NCI-H1105 treated with DMSO at 0.1 percent for 48 hours (cell line): ENCODE results near the gene EPM2AIP1.
"Not testable (repeated sequence)": the region's sequence is repeated elsewhere in the genome, so short reads cannot be mapped to it uniquely, and the experiment has no call there.

Experiments used
- DNase-seq: peaks from one replicate; lab custom pipeline; 2025; lab: John Stamatoyannopoulos, UW

The EPM2AIP1 gene

GRCh38 chr3:36993326-36994283 lies 674 bp upstream of the EPM2AIP1 start, which contains the start of gene MLH1:
Gene MLH1, plus strand, starts transcription at chr3:36993518. Its CDS starts 30 bp downstream, at chr3:36993548.
- DNase-seq = no peak

DNA sequence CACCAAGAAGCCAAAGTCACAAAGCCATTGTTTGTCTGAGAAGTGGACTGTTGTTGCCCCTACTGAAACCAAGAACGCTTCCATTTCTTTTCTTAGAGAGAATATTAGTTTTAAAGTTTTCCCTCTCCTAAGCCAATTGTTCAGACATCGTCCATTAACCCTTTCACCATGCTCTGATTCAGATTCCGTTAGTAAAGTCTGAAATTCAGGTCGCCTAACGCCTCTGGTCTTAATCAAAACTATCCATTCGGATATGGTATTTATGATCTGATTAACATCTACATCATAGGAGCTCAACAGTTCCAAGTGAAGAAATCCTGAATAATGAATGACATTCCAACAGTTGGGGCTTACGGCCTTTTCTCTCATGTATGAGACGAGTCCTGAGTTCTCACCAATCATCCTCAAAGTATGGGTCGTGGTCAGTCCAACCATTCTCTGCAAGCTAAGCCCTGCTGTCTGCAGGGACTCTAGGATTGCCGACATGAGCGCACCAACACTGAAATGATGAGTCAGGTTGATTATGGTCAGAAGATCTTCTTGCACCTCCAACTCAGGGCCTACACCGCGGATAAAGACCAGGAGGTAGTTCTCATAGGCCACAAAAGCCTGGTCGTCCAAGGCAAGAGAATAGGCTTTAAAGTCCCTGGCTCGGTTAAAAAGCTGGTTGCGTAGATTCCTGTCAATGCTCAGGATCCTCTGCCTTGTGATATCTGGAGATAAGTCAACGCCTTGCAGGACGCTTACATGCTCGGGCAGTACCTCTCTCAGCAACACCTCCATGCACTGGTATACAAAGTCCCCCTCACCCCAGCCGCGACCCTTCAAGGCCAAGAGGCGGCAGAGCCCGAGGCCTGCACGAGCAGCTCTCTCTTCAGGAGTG lies 767 bp downstream of the EPM2AIP1 start:
- DNase-seq = no peak

- DNase-seq = no peak
Measured at GRCh38 chr3:36991147-36991546, 1.8 kb downstream of the EPM2AIP1 start.

GRCh38 chr3:36989568-36989967 lies 3.4 kb downstream of the EPM2AIP1 start:
- no peak for DNase-seq

- no peak for DNase-seq
Measured at GRCh38 chr3:36989005-36989404, 3.9 kb downstream of the EPM2AIP1 start.

DNA sequence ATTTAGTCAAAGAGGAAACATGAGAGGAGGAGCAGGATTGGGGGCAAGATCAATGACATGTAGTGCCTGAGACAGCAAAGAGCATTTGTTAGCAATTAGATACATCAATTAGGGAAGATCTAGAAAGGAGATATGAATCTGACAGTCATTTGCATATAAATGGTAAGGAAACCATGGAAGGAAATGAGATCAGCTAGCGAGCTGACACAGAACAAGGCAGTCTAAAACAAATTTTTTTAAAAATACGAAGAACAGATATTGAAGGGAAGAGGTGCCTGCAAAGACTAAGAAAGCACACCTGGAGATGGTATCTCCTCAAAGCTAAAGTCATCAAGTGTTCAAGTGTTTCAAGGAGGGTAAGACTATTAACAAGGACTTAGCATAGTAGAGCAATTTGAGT lies 4.6 kb downstream of the EPM2AIP1 start:
- no peak for DNase-seq

GRCh38 chr3:36981006-36981405 lies 11.9 kb downstream of the EPM2AIP1 start:
- no peak for DNase-seq

- no peak for DNase-seq
Measured at GRCh38 chr3:36973139-36973538, 19.8 kb downstream of the EPM2AIP1 start.

GRCh38 chr3:36972163-36972562 lies 20.8 kb downstream of the EPM2AIP1 start:
- DNase-seq = no peak

DNA sequence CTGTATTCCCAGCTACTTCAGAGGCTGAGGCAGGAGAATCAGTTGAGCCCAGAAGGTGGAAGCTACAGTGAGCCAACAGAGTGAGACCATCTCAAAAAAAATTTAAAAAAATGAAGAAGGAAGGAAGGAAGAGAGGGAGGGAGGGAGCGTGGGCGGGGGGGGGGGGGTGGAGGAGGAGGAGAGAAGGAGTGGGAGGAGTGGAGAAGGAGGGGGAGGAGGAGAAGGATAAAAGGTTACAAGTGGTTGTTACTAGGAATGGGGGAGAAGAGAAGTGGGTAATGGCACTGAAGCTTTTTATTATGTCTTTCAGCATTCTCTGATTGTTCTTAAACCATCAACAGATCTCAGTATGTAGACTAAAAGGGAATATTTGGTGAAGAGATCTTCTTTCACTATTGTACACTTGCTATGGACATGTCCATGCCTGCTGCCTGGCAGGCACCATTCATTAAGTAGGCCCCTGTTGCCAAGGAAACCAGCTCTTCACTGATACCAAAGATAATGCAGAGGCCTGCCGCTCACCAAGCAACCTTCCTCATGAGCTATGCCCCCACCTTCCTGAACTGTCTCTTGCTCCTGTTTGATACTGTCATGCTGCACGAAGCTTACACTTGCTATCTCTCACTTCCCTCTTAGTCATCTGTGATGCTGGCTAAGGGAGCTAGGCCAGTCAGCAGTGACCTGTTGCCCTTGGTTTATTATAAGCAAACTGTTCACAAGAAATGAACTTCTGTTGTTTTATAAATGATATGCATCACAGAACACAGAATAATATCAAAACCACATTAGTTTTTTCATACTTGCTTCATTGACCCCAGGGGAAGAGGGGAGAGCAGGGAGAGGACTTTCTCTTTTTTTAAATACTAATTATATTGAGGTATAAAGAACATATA lies 23.1 kb downstream of the EPM2AIP1 start:
- DNase-seq = peak; percentile 96

DNA sequence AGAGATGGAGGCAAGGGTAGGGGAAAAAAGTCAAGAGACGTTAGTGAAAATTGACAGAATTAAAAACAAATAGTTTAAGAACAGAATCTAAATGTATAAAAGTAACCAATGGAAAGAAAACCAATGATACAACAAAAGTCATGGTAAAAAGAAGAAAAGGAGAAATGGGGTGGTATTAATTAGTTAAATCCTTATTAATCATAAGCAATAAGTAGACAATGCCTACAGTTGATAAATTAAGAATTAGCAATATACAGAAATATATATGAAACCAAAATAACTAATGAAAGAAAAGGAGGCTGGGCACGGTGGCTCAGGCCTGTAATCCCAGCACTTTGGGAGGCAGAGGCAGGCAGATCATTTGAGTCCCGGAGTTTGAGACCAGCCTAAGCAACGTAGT lies 23.8 kb downstream of the EPM2AIP1 start:
- DNase-seq = no peak

GRCh38 chr3:36965440-36965839 lies 27.5 kb downstream of the EPM2AIP1 start:
- peak; percentile 86 for DNase-seq

GRCh38 chr3:36964817-36965216 lies 28.1 kb downstream of the EPM2AIP1 start:
- DNase-seq = no peak

DNA sequence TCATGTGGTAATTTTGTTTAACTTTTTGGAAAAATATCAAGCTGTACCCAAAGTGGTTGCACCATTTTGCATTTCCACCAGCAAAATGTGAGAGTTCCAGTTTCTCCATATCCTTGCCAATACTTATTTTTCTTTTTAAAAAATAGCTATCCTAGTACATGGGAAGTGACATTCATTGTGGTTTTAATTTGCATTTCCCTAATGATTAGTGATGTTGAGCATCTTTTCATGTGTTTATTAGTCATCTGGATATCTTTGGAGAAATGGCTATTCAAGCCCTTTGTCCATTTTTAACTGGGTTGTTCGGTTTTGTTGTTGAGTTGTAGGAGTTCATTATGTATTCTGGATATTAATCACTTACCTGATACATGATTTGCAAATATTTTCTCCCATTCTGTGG lies 28.6 kb downstream of the EPM2AIP1 start:
- DNase-seq = no peak

- not testable (repeated sequence) for DNase-seq
Measured at GRCh38 chr3:36963008-36963407, 29.9 kb downstream of the EPM2AIP1 start.

DNA sequence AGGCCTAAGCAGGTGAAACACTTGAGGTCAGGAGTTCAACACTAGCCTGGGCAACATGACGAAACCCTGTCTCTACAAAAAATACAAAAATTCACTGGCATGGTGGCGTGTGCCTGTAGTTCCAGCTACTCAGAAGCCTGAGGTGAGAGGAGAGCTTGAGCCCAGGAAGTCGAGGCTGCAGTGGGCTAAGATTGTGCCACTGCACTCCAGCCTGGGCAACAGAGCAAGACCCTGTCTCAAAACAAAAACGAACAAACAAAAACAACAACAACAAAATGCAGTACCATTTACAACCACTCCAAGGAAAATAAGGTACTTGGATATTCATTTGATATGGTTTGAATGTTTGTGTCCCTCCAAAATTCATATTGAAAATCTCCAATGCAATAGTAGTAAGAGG lies 32.4 kb downstream of the EPM2AIP1 start:
- no peak for DNase-seq

GRCh38 chr3:36959821-36960220 lies 33.1 kb downstream of the EPM2AIP1 start:
- peak; percentile 92 for DNase-seq

DNA sequence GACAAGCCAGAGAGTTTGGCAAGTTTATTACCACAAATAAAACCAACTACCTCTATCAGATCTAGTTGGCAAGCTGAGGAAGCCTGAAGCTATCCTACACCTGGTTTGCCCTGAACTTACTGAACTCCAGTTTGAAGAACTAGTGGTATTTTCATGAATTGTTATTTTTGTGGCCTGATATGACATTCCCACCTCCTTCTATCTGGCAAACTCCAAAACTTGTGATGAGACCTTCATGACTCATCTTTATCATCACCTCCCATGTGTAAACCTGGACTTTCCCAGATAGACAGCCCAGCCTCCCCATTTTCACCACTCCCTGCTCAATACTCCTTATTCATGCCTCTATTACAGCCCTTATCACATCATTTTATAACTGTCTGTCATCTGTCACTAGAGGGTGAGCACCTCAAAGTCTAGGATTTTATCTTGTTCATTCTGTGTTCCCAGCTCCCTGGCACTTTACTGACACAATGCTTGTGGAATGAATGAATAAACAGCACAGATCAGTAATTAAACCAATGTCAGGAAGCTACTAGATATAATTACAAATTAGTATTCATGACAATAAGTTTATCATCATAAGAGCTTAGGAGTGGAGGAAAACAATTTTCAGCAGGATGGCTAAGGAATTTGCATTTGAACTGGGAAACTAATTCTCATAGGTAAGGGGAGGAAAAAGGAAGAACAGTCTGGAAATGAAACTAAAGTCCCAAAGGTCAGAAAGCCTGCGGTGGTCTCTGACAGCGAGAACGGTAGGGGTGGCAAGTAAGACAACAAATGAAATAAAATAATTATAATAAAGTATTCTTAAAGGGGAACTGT lies 34.9 kb downstream of the EPM2AIP1 start:
- no peak for DNase-seq

- DNase-seq = no peak
Measured at GRCh38 chr3:36957063-36957462, 35.9 kb downstream of the EPM2AIP1 start.

DNA sequence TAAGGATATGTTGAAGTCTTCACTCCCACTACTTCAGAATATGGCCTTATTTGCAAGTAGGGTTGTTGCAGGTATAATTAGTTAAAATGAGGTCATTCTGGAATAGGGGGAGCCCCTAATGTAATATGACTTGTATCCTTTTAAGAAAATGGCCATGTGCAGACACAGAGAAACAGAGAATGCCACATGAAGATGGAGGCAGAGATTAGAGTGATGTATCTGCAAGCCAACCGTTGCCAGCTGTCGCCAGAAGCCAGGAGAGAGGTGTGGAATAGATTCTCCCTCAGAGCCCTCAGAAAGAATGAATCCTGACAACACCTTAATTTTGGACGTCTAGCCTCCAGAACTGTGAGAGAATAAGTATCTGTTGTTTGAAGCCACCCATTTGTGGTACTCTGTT lies 36.8 kb downstream of the EPM2AIP1 start:
- DNase-seq = no peak
